Measurements from ENCODE around the gene PTPRC.
A peak's percentile ranks its signal among the peaks of the same experiment; 100 is the strongest.

DNA sequence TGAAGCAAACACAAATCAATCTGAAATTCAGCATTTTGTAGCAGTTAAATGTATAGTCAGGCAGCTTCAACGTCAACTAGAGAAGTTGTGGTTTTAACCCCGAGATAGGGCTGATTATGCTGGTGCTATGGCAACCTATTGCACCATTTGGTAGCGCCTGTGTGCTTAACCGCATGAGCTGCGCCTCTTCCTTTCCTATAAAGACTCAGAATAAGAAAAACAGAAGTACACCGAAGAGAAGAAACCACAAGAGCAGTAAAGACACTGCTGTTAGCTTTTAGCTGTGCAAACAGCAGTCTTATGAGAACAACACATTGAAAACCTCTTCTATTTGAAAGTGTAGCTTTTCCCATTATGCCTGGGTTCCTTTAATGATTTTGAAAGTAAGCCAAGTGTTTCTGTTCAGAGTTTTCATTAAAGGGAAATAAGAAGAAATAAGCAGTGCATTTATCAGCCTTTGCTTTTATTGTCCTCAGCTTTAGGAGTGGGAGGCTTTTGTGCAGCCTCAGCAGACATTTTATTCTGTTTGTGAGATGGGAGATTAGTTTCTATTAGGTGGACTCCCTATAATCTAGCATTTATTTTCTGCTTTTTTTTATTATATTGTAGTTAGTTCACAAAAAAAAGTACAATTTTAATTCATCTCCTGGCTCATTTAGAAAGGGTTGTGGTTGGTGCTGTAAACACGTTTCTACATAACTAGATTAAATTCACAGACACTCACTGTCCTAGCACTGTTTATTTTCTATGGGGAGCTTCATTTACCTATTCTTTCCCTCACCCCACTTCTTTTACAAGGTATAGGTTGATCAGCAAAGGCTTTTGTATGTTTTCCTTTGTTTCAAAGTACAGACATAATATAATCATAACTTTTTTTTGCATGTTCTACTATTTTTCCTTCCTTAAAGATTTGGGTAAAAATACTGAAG is 43.3 kb downstream of the PTPRC start:
- TF ChIP-seq, protein P1, sequence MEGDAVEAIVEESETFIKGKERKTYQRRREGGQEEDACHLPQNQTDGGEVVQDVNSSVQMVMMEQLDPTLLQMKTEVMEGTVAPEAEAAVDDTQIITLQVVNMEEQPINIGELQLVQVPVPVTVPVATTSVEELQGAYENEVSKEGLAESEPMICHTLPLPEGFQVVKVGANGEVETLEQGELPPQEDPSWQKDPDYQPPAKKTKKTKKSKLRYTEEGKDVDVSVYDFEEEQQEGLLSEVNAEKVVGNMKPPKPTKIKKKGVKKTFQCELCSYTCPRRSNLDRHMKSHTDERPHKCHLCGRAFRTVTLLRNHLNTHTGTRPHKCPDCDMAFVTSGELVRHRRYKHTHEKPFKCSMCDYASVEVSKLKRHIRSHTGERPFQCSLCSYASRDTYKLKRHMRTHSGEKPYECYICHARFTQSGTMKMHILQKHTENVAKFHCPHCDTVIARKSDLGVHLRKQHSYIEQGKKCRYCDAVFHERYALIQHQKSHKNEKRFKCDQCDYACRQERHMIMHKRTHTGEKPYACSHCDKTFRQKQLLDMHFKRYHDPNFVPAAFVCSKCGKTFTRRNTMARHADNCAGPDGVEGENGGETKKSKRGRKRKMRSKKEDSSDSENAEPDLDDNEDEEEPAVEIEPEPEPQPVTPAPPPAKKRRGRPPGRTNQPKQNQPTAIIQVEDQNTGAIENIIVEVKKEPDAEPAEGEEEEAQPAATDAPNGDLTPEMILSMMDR (IDR thresholded peaks at IDR 0.05), result no peak
- peak in 1 of 2 donors; percentile 32 for TF ChIP-seq POLR2AphosphoS5 (IDR thresholded peaks at IDR 0.05; ENCODE audit: insufficient read depth in 1 of 2, low read depth in 1 of 2)

All from vagina (tissue), 2 donors.